ENCODE data around the gene KY.

GRCh38 chr3:134640378-134640777 is 10.4 kb downstream of the KY start:
- no peak for TF ChIP-seq POLR2A (IDR thresholded peaks at IDR 0.05)
- no peak for TF ChIP-seq CTCF (IDR thresholded peaks at IDR 0.05)

Data from vagina (tissue), 2 donors.